Spleen (tissue), 11 donors: Measurements from ENCODE around the gene TTC34. TPM values are rescaled to one million over a fixed set of nuclear protein-coding genes. Genes with fewer than 3 reads are reported as not detected.

Experiments
- DNase-seq: peaks from one replicate; pipeline ENCODE4 v3.0.0-alpha.2; 2020
- H3K27ac ChIP-seq, 8 donors: fragments of 200-600 bp; sonication (generic) in 7 of 8; 1 replicate in 4 of 8; 2 replicates in 4 of 8; pipeline versions ENCODE4 v1.5.0 to v1.8.0; 2016 to 2021; ENCODE audit warnings: inconsistent platforms in 4 of 8, mild to moderate bottlenecking in 4 of 8, moderate library complexity in 1 of 8
- H3K27me3 ChIP-seq, 7 donors: fragments of 200-600 bp; sonication (generic) in 6 of 7; replicated peaks in 1 of 7; 1 replicate in 4 of 7; 2 replicates in 3 of 7; pipeline versions ENCODE4 v1.5.0 to v1.8.0; 2016 to 2021; ENCODE audit warnings: inconsistent platforms in 3 of 7, mild to moderate bottlenecking in 1 of 7
- H3K36me3 ChIP-seq, 6 donors: fragments of 200-600 bp; sonication (generic) in 5 of 6; 1 replicate in 4 of 6; 2 replicates in 2 of 6; pipeline versions ENCODE4 v1.5.0 to v1.8.0; 2016 to 2021; ENCODE audit warnings: inconsistent platforms in 2 of 6
- H3K4me1 ChIP-seq, 6 donors: fragments of 200-600 bp; sonication (generic) in 5 of 6; 1 replicate in 3 of 6; 2 replicates in 3 of 6; pipeline versions ENCODE4 v1.5.0 to v1.8.0; 2016 to 2021; ENCODE audit warnings: inconsistent platforms in 3 of 6
- H3K4me3 ChIP-seq, 8 donors: fragments of 200-600 bp; sonication (generic) in 7 of 8; 1 replicate in 4 of 8; 2 replicates in 4 of 8; pipeline versions ENCODE4 v1.5.0 to v1.8.0; 2016 to 2021; ENCODE audit warnings: inconsistent platforms in 4 of 8, mild to moderate bottlenecking in 4 of 8, moderate library complexity in 2 of 8
- H3K9me3 ChIP-seq, 8 donors: fragments of 200-600 bp; sonication (generic) in 7 of 8; 1 replicate in 4 of 8; 2 replicates in 4 of 8; pipeline versions ENCODE4 v1.5.0 to v1.8.0; 2016 to 2021; ENCODE audit warnings: inconsistent platforms in 4 of 8
- POLR2A ChIP-seq, 3 donors: fragments of 450-650 bp; IDR thresholded peaks; one replicate each; pipeline ENCODE4 v1.5.1; 2017; ENCODE audit warnings: antibody characterized with exemption in 3 of 3, mild to moderate bottlenecking in 1 of 3
- POLR2AphosphoS5 ChIP-seq, 3 donors: sonication (generic); formaldehyde crosslinking; IDR thresholded peaks; one replicate each; pipeline ENCODE4 v1.5.1; 2017; ENCODE audit warnings: antibody characterized with exemption in 3 of 3
- WGBS, 5 donors: extraction: QIAGEN DNeasy Blood & Tissue Kit in 3 of 5; methylation state at CpG; one replicate each; pipeline versions ENCODE4 v1.1.5 to v1.1.7; 2013 to 2018; 5-methylcytosine and 5-hydroxymethylcytosine counted together
- intact Hi-C: fragments of 100-400 bp; cut with DNase I; formaldehyde crosslinking; loops from one replicate; pipeline ENCODE4 v1.15.0; 2023; ENCODE audit warnings: low total_unique reads
- polyA plus RNA-seq, 3 donors: library from polyadenylated mRNA; stranded (reverse); fragments of 200-250 nt; gene quantifications; one replicate each; pipeline ENCODE4 v1.2.1, GENCODE V29; 2013
- total RNA-seq, 7 donors: library from RNA; depleted of rRNA in 3 of 7; stranded (reverse); fragments of >200 nt in 3 of 7; fragmentation: NEBNext Ultra II Directional in 4 of 7; extraction: Animal tissue kit (Norgen Biotek cat#: 25700) in 4 of 7; gene quantifications; one replicate each; pipeline versions ENCODE4 v1.1.0 to v1.2.1, GENCODE V29; 2016 to 2021
- TF ChIP-seq, protein P1 (sequence below), 11 experiments: fragments of 200-600 bp in 7 of 11; fragments of 450-650 bp in 4 of 11; sonication (generic) in 4 of 11; IDR thresholded peaks in 8 of 11; conservative IDR thresholded peaks in 3 of 11; 1 replicate in 7 of 11; 2 replicates in 4 of 11; pipeline versions ENCODE4 v1.4.0 to v1.8.0; 2016 to 2021; ENCODE audit warnings: antibody characterized with exemption in 11 of 11, inconsistent platforms in 4 of 11, mild to moderate bottlenecking in 1 of 11
- donor health status: healthy with polysubstance abuse.
- donor health status: DM: no; HTN: no; CAD: no; lungs with moderate emphysema.
- donor health status: DM: no; HTN: no; CAD: no.
- donor health status: Bipolar disorder and iron deficiency.
- donor health status: healthy.
- donor health status: DM: no; HTN: no; CAD: no.
- donor health status: DM: yes; HTN: yes; CAD: no.

Gene TTC34
- total and polyA plus RNA-seq, 10 donors, result 0.09 to 2.8 (median 1.4) TPM

GRCh38 chr1:2837823-2838222 lies 36.3 kb upstream of the TTC34 start:
- 88 to 92% (median 89%) methylated on average over 12 of the region's 12 CpGs for WGBS, 5 donors
- Histone ChIP-seq H3K27ac (no peak overlapping the region), H3K4me1 (peaks cover 0 to 9% (median 0%) of the 10 kb centered on the region in 6 donors), H3K36me3 (no peaks in the 10 kb centered on the region), H3K27me3 (peaks cover 0 to 30% (median 0%) of the 10 kb centered on the region in 7 donors), H3K9me3 (peaks cover 0 to 4% (median 0%) of the 10 kb centered on the region in 8 donors), H3K4me3 (no peak overlapping the region)
- no peak for DNase-seq
- TF ChIP-seq POLR2A (IDR thresholded peaks at IDR 0.05) (no peak), POLR2AphosphoS5 (IDR thresholded peaks at IDR 0.05) (no peak)
- TF ChIP-seq, protein P1, sequence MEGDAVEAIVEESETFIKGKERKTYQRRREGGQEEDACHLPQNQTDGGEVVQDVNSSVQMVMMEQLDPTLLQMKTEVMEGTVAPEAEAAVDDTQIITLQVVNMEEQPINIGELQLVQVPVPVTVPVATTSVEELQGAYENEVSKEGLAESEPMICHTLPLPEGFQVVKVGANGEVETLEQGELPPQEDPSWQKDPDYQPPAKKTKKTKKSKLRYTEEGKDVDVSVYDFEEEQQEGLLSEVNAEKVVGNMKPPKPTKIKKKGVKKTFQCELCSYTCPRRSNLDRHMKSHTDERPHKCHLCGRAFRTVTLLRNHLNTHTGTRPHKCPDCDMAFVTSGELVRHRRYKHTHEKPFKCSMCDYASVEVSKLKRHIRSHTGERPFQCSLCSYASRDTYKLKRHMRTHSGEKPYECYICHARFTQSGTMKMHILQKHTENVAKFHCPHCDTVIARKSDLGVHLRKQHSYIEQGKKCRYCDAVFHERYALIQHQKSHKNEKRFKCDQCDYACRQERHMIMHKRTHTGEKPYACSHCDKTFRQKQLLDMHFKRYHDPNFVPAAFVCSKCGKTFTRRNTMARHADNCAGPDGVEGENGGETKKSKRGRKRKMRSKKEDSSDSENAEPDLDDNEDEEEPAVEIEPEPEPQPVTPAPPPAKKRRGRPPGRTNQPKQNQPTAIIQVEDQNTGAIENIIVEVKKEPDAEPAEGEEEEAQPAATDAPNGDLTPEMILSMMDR (IDR thresholded peaks at IDR 0.05 in 8 of 11, conservative IDR thresholded peaks at IDR 0.05 in 3 of 11), result no peak
- intact Hi-C loops, result no loop called here

- DNase-seq, result no peak
- Histone ChIP-seq H3K4me3 (no peak overlapping the region), H3K27ac (no peak overlapping the region), H3K9me3 (peaks cover 0 to 4% (median 0%) of the 10 kb centered on the region in 8 donors), H3K36me3 (no peaks in the 10 kb centered on the region), H3K4me1 (peaks cover 0 to 9% (median 0%) of the 10 kb centered on the region in 6 donors), H3K27me3 (peaks cover 0 to 34% (median 0%) of the 10 kb centered on the region in 7 donors)
- WGBS, 5 donors, result 79 to 90% (median 81%) methylated on average over 8 to 11 of the region's 11 CpGs
- no peak for TF ChIP-seq POLR2AphosphoS5 (IDR thresholded peaks at IDR 0.05)
- TF ChIP-seq POLR2A (IDR thresholded peaks at IDR 0.05), result no peak
- TF ChIP-seq, protein P1 (IDR thresholded peaks at IDR 0.05 in 8 of 11, conservative IDR thresholded peaks at IDR 0.05 in 3 of 11), result no peak
- intact Hi-C loops, result no loop called here
Measured at GRCh38 chr1:2837316-2837715, 35.8 kb upstream of the TTC34 start.

DNA sequence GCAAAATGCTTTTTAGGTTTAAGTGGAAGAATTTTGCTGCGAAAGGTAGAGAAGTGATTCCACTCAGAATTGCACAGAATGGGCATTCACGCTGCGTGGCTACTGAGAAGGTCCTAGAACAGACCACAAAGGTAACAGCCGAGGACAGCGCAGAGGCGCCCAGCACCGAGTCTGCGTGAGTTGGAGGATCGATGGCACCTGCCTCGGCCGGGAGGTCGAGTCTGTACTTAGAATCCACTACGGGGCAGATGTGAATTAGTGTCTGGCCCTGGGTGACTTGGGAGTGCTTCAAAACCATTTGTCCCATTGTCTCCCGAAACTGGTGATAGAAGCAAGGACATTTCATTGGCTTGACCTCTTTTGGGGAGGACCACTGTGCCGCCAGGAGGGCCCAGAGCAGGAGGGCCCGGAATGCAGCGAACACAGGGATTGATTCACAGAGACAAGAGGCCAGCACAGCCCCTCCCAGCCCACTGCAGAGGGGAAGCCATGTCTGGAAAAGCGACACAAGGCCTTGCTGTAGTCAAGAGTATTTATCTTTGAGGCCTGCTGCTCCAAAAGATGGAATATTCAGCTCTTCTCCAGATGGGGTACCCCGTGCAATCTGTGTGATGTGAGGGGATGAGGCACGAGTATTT lies 35.0 kb upstream of the TTC34 start:
- intact Hi-C loops, result no loop called here
- no peak for DNase-seq
- Histone ChIP-seq H3K4me3 (no peak overlapping the region), H3K9me3 (peaks cover 0 to 4% (median 0%) of the 10 kb centered on the region in 8 donors), H3K36me3 (no peaks in the 10 kb centered on the region), H3K4me1 (peaks cover 0 to 9% (median 0%) of the 10 kb centered on the region in 6 donors), H3K27ac (no peak overlapping the region), H3K27me3 (peaks cover 0 to 39% (median 0%) of the 10 kb centered on the region in 7 donors)
- TF ChIP-seq, protein P1 (IDR thresholded peaks at IDR 0.05 in 8 of 11, conservative IDR thresholded peaks at IDR 0.05 in 3 of 11), result no peak
- TF ChIP-seq POLR2A (IDR thresholded peaks at IDR 0.05) (no peak), POLR2AphosphoS5 (IDR thresholded peaks at IDR 0.05) (no peak)
- WGBS, 5 donors, result 81 to 87% (median 85%) methylated on average over 18 to 20 of the region's 20 CpGs

DNA sequence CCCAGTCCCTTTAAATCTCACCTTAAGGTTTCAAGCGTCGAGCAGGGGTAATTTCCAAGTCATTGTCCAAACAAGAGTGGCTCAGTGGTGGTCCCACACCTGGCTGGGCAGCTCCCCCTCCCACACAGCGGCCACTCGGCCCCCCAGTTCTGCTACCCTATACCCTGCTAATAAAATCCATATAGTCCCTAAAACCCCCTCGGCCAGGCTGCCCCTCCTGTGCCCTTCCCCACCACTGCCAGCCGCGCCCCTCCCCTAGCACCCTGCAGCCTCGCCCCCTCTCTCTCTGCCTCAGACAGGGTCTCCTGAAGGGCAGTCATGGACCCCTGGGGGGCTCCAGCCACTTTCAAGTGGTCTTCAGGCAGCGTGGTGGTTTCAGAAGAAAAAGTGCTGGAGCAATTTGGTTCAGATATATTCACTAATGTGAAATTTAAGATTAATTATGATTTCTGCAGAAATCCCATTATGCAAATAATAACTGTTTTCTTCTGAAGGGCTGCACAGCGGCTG lies 34.2 kb upstream of the TTC34 start:
- Histone ChIP-seq H3K27me3 (peaks cover 0 to 44% (median 0%) of the 10 kb centered on the region in 7 donors), H3K4me3 (no peak overlapping the region), H3K36me3 (no peaks in the 10 kb centered on the region), H3K9me3 (peaks cover 0 to 4% (median 0%) of the 10 kb centered on the region in 8 donors), H3K27ac (no peak overlapping the region), H3K4me1 (peaks cover 0 to 9% (median 0%) of the 10 kb centered on the region in 6 donors)
- no peak for DNase-seq
- 78 to 90% (median 83%) methylated on average over 10 of the region's 10 CpGs for WGBS, 5 donors
- intact Hi-C loops, result no loop called here
- TF ChIP-seq POLR2A (IDR thresholded peaks at IDR 0.05) (no peak), POLR2AphosphoS5 (IDR thresholded peaks at IDR 0.05) (no peak)
- TF ChIP-seq, protein P1 (IDR thresholded peaks at IDR 0.05 in 8 of 11, conservative IDR thresholded peaks at IDR 0.05 in 3 of 11), result no peak
